ENCODE results near the gene TBC1D22A. TPM values are rescaled to one million over a fixed set of nuclear protein-coding genes. Genes with fewer than 3 reads are reported as not detected.

The TBC1D22A gene
- total and polyA plus RNA-seq, 2 donors (not counting 3 experiments of a cell fraction or from before 2014, with no cell fraction given): 26.1 to 32.4 TPM

DNA sequence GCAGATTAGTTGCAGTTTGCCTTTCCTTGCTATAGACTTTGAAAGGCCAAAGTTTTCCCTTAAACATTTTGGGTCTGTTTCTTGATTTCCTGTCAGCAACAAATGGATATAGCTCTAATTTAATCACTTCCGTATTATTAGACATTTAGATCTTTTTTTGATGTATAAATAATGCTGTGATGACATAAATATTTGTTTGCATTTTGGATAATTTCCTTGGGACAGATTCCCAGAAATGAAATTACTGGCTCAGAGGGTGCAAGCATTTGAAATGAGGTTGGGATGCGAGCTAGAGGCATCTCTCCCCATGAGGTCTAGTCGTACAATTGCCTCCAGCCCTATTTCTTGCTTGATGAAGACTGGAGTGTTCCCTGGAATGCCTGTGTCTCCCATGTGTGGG is 94.2 kb downstream of the TBC1D22A start:
- no peaks in the 10 kb centered on the region for H3K9me1 ChIP-seq (replicated peaks; ENCODE audit: control insufficient read depth, extremely low read depth, insufficient read depth, low read length)
- no peak for DNase-seq (ENCODE audit: low read depth, low spot score)
- H3K79me2 ChIP-seq (ENCODE audit: control insufficient read depth, insufficient read depth, low read length): no peaks in the 10 kb centered on the region
- H3K4me2 ChIP-seq (ENCODE audit: insufficient read depth, low read length): no peak overlapping the region
- H4K20me1 ChIP-seq (replicated peaks; ENCODE audit: control insufficient read depth, extremely low read depth, insufficient read depth, low read length): no peaks in the 10 kb centered on the region
- no peaks in the 10 kb centered on the region for H3K9me3 ChIP-seq (replicated peaks; ENCODE audit: control insufficient read depth, insufficient read depth, low read length)
- no TSS peak for BruUV-seq (replicated peaks)
- CTCF ChIA-PET: interaction anchor here (3.1 kb wide), 1 partner anchor 11 kb away, joined by 12 read pairs; no protein-coding TSS in a partner anchor
- no peaks in the 10 kb centered on the region for H3K36me3 ChIP-seq (ENCODE audit: control insufficient read depth in 2 of 2, extremely low read depth in 1 of 2, insufficient read depth in 2 of 2, low read length in 2 of 2)
- POLR2A ChIA-PET: no interaction called here
- no peak for FAIRE-seq
- no peak overlapping the region for H2AFZ ChIP-seq (ENCODE audit: low read depth, low read length)
- H3K27ac ChIP-seq (ENCODE audit: insufficient read depth, low read depth, low read length): no peak overlapping the region
- TF ChIP-seq JUN (IDR thresholded peaks at IDR 0.05; ENCODE audit: borderline replicate concordance, insufficient read depth, insufficient read length, low read depth): no peak
- TF ChIP-seq EZH2 (IDR thresholded peaks at IDR 0.05; ENCODE audit: borderline replicate concordance, low read depth, low read length, severe bottlenecking): no peak
- no peak for TF ChIP-seq MYC (IDR thresholded peaks at IDR 0.05; ENCODE audit: low read depth, low read length)
- TF ChIP-seq, protein P1, sequence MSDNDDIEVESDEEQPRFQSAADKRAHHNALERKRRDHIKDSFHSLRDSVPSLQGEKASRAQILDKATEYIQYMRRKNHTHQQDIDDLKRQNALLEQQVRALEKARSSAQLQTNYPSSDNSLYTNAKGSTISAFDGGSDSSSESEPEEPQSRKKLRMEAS (IDR thresholded peaks at IDR 0.05; ENCODE audit: insufficient read depth, insufficient read length): no peak
- no peak for TF ChIP-seq POLR2AphosphoS5 (IDR thresholded peaks at IDR 0.05; ENCODE audit: insufficient read depth, low read depth, low read length)
- TF ChIP-seq, protein P2, sequence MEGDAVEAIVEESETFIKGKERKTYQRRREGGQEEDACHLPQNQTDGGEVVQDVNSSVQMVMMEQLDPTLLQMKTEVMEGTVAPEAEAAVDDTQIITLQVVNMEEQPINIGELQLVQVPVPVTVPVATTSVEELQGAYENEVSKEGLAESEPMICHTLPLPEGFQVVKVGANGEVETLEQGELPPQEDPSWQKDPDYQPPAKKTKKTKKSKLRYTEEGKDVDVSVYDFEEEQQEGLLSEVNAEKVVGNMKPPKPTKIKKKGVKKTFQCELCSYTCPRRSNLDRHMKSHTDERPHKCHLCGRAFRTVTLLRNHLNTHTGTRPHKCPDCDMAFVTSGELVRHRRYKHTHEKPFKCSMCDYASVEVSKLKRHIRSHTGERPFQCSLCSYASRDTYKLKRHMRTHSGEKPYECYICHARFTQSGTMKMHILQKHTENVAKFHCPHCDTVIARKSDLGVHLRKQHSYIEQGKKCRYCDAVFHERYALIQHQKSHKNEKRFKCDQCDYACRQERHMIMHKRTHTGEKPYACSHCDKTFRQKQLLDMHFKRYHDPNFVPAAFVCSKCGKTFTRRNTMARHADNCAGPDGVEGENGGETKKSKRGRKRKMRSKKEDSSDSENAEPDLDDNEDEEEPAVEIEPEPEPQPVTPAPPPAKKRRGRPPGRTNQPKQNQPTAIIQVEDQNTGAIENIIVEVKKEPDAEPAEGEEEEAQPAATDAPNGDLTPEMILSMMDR (IDR thresholded peaks at IDR 0.05; ENCODE audit: extremely low read depth in 1 of 2, insufficient read depth in 1 of 2, low read depth in 1 of 2, low read length in 2 of 2): no peak
- TF ChIP-seq GATA2 (IDR thresholded peaks at IDR 0.05; ENCODE audit: insufficient read depth, insufficient read length, low read depth, low read length): no peak
- no peak for TF ChIP-seq FOS (IDR thresholded peaks at IDR 0.05; ENCODE audit: borderline replicate concordance, insufficient read depth, low read length)
- no peak for TF ChIP-seq POLR2A (IDR thresholded peaks at IDR 0.05; ENCODE audit: low read depth, low read length)
- peaks cover 11% of the 10 kb centered on the region for H3K4me1 ChIP-seq (ENCODE audit: control insufficient read depth, extremely low read depth, insufficient read depth, low read length)
- dilution Hi-C loops (cut with MboI; ENCODE audit: extremely low pct_ligation_motif_present, low sequenced_read_pairs) (no loop called here), intact Hi-C loops (cut with micrococcal nuclease) (no loop called here)
- H3K4me3 ChIP-seq (replicated peaks in 1 of 3; ENCODE audit: insufficient read depth in 1 of 3, low read depth in 1 of 3, low read length in 3 of 3): no peak overlapping the region
- no peak overlapping the region for H3K9ac ChIP-seq (replicated peaks; ENCODE audit: extremely low read depth, insufficient read depth, low read length)
- no peaks in the 10 kb centered on the region for H3K27me3 ChIP-seq (ENCODE audit: control insufficient read depth in 2 of 2, insufficient read depth in 2 of 2, low read length in 2 of 2)
